HL-60 (cell line): ENCODE data around the gene HECTD4.

Source experiments
- CTCF ChIP-seq: IDR thresholded peaks from one replicate; pipeline ENCODE4 v1.5.1; 2011; ENCODE audit warnings: low read length, control low read depth, inconsistent platforms; ENCODE audit not compliant: insufficient read depth
- GABPA ChIP-seq: IDR thresholded peaks from 2 replicates; pipeline ENCODE4 v1.6.1; 2012; ENCODE audit warnings: low read depth
- POLR2AphosphoS5 ChIP-seq: IDR thresholded peaks from 2 replicates; pipeline ENCODE4 v1.6.1; 2012; ENCODE audit warnings: low read depth
- SPI1 ChIP-seq: IDR thresholded peaks from 2 replicates; pipeline ENCODE4 v1.6.1; 2012; ENCODE audit warnings: low read depth, mild to moderate bottlenecking, borderline replicate concordance

- no peak for TF ChIP-seq CTCF
- TF ChIP-seq SPI1 = no peak
- no peak for TF ChIP-seq GABPA
- no peak for TF ChIP-seq POLR2AphosphoS5
Measured at GRCh38 chr12:112346194-112346593, 36.0 kb downstream of the HECTD4 start.
